GM19351 (cell line): ENCODE results near the gene KLK15.
"Not testable (repeated sequence)": the region's sequence is repeated elsewhere in the genome, so short reads cannot be mapped to it uniquely, and the experiment has no call there.

Experiments
- ATAC-seq: cut with Tn5 transposase; IDR thresholded peaks from one replicate; pipeline ENCODE4 v1.9.1; 2021; ENCODE audit warnings: mild to moderate bottlenecking, moderate library complexity; ENCODE audit not compliant: unreplicated experiment

KLK15 gene

DNA sequence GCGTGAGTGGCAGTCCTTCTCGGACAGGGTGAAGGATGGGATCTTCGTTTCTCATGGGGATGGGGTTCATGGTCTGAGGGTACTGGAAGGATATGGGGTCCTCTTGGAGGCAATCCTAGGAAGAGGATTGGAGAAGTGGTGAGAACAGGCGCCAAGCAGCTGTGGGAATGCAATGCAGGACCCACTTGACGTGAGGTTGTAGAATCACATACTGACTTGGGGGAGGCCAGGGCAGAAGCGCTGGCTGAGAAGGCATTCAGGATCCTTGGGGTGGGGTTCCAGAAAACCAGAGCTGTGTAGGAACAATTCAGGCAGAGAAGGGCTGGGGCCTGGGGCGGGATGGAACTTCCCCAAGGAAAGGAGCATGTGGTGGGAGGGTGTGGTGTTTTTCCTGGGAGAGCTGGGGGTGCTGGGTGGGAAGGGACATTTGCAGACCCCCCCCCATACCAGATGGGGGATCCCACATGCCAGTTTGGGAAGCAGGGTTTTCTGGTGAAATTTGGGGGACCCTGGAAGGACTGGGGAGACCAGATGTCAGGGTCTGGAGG, 10.6 kb downstream of the KLK15 start:
- ATAC-seq: no peak

DNA sequence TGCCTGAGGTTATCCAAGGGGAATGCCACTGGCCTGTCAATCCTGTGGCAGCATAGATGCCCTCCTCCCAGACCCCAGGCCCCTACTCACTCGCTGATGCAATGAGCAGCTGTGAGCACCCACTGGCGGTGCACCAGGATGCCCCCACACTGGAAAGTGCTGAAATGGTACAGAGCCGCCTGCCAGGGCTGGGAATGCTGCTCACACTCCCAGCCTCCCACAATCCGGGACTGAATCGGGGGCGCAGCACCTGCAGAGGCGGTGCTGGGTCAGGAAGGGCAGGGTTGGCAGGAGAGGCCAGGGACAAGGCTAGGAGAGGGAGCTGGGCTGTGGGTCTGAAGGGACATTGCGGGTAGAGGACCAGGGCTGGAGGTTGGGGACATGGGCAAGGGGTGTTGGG, 11.8 kb downstream of the KLK15 start:
- no peak for ATAC-seq

- no peak for ATAC-seq
These were observed 12.1 kb downstream of the KLK15 start for GRCh38 chr19:50821248-50821612.

DNA sequence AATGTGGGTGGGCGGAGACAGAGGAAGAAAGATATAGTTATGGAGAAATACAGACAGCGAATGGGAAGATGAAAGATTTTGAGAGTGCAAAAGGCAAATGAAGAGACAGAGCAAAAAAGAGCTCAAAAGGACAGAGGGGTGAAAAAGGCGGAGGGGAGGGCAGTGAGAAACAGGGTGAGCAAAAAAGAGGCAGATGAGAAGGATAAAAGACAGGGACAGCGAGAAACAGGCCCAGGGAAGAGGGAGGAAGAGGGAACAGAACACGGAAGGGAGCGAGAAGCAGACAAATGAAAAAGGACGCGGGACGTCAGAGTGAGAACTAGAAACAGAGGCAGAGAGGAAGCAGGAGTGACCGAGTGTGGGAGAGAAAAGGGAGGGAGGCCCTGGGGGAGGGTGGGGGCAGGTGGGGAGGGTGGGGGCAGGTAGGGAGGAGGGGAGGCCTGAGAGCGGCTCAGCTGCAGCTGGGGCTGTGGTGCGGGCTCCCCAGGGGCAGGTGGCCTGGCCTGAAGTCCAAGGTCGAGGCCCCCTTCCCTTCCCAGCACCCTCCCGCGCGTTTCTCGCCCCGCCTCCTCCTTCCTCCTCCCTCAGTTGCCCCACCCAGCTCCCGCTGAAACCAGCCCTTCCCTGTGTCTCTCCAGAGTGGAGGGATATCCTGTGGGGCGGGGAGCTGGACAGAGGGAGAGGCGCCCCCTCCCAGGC, 12.7 kb downstream of the KLK15 start:
- no peak for ATAC-seq

GRCh38 chr19:50820086-50820485, 13.3 kb downstream of the KLK15 start:
- ATAC-seq: no peak

GRCh38 chr19:50819636-50820035, 13.7 kb downstream of the KLK15 start:
- ATAC-seq: no peak

DNA sequence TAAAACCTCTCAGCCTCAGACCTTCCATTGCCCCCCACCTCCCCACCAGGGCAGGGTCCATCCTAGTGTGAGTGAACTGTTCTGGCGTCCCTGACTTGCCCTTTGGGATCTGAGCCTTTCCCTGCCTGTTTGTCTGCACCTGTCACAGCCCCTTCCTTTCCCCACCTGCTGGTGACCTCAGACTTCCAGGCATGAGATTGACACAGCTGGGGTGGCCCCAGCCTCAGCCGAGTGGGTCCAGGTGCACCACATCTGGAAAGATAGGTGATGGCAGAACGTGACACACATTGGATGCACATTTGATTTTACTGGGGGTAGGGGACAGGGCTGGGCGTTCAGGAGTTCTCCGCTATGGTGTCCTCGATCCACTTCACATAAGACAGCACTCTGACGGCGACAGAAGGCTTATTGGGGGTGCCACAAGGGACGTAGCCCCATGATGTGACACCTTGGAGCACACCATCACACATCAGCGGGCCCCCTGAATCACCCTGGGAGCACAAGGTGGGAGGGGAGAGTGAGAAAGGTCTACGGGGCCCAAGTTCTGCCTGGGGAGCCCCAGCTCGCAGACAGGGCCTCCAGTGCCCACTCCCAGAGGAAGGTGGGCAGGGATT, 14.4 kb downstream of the KLK15 start:
- no peak for ATAC-seq

DNA sequence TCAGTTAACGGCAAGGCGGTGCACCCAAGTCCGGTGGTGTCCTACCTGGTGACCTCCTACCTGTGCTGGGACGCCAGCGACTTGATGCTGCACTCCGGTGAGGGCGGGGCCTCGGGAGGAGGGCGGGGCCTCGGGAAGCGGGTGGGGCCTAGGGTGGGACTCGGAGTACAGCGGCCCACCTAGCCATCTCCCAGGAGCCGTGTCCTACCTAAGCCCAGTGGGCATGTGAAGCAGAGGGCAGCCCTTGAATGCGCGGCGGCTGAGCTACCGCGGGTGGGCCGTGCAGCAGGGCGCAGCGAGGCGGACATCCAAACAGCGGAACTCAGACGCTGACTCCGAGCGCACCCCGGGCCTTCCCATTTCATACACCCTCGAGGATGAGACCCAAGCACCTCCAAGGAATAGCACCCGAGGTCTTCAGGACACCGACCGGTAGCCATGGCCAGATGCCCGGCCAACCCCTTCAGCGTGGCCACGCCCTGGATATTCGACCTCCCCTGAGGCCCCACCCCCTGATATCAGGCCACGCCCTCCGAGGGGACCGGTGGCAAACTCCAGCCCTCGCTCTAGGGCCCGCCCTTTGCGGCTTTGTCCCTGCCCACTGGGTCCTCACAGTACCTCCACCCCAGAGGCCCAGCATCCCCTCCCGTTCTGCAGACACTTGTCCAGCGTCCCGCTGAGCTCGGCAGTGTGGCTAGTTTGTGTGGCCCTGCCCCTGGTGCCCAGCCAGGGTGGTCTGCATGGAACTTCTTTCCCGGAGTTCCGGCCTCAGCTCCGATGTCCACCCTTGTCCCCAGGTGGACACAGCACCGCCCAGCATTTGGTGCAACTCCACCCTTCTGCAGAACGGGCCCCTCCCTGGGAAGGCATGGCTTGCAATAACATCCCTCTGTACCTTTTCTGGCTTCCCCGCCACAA, 15.2 kb downstream of the KLK15 start:
- peak; percentile 59 for ATAC-seq

DNA sequence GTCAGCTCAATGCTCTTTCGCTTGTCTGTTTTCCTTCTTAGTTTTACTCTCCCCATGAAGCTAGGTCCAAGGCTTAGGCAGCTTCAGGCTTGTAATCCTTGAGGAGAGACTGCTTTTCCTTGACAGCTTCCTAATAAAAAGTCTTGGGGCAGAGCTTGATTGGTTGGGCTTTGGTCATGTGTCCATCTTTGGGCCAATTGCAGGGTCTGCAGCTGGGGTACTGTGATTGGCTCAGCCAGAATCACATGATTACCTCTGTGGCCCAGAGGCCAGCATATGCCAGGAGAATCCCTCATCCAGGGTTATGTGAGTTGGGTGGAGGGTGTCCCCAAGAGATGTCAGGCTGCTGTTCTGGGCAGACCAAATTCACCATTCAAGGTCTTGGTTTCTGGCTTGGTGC, 17.9 kb downstream of the KLK15 start:
- no peak for ATAC-seq

- no peak for ATAC-seq
These were observed 18.5 kb downstream of the KLK15 start for GRCh38 chr19:50814883-50815282.

DNA sequence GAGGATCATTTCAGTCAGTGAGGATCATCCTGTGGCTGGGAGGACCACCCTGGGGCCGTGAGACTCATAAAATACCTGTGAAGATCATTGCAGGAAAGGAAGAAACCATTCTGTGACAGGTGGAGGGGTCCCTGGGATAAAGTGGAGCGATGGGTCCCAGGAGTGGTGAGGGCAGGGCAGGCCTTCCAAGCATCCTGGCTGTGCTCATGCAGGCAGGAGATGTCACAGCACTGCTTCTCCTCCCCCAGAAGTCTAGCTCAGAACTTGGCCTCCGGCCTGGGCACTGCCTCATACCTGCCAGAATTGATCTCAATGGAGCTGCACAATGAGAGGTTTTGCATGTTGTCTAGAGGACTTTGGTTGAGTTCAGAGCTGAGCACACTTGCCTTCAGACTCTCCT, 20.9 kb downstream of the KLK15 start:
- no peak for ATAC-seq

DNA sequence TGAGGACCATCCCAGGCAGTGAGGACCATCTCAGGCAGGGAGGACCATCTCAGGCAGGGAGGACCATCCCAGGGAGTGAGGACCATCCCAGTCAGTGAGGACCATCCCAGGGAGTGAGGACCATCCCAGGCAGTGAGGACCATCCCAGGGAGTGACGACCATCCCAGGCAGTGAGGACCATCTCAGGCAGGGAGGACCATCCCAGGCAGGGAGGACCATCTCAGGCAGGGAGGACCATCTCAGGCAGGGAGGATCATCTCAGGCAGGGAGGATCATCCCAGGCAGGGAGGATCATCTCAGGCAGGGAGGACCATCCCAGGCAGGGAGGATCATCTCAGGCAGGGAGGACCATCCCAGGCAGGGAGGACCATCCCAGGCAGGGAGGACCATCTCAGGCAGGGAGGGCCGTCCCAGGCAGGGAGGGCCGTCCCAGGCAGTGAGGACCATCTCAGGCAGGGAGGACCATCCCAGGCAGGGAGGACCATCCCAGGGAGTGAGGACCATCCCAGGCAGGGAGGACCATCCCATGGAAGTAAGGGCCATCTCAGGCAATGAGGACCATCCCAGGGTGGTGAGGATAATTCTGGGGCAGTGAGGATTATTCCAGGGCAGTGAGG, 21.6 kb downstream of the KLK15 start:
- ATAC-seq: not testable (repeated sequence)

DNA sequence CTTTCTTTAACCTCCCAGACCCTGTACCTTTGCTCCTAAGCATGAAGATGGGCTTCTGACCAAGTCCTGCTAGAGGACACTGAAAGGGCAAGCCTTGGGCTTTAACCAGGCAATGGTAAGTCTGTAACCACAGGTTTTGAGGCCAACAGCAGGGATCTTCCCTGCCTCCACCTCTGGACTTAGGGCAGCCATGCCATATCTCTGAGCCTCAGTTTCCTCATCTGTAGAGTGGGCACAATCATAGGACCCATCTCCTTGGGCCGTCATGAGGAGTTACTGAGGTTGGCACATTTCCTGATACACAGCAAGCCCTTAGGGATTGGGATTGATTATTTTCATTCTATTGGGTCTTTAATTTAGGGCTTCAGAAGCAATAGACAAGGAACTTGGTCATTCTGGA, 24.5 kb downstream of the KLK15 start:
- ATAC-seq: no peak

DNA sequence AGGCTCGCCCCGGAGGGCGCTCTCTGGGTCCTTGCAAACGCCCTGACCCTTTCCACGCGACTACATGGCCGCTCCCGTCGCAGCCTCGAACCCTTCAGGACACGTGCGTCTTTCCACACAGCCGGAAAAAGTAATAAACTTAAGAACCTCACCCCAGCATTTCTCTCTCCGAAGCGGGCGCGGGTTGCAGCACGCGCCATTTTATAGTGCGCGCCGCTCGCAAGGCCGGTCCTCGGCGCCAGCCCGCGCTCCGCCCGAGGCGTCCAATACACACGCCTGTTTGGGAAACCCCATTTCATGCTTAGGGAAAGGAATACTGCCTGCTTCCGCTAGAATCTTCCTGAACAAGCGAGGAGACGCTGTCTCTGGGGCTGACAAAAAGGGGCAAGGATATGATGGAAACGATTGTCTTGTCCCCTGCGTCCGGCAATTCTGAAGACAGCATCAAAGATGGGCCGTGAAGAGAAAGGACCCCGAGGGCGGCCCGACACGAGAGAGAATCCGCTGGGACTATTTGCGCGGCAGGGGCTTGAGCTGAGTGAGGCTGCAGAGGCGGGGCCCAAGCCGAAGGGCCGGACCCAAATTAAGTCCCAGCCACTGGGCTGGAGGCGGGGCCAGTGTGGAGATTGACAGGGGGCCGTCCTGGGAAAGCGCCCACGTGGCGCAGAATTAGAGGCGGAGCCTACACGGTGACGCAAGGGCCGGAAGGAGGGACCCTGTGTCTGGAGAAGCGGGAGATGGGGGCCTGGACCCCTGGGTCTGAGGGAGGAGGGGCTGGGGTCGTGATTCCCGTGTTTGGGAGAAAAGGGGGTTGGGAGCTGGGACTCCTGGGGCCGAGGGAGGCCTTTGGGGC, 28.7 kb downstream of the KLK15 start:
- ATAC-seq: peak; percentile 92

DNA sequence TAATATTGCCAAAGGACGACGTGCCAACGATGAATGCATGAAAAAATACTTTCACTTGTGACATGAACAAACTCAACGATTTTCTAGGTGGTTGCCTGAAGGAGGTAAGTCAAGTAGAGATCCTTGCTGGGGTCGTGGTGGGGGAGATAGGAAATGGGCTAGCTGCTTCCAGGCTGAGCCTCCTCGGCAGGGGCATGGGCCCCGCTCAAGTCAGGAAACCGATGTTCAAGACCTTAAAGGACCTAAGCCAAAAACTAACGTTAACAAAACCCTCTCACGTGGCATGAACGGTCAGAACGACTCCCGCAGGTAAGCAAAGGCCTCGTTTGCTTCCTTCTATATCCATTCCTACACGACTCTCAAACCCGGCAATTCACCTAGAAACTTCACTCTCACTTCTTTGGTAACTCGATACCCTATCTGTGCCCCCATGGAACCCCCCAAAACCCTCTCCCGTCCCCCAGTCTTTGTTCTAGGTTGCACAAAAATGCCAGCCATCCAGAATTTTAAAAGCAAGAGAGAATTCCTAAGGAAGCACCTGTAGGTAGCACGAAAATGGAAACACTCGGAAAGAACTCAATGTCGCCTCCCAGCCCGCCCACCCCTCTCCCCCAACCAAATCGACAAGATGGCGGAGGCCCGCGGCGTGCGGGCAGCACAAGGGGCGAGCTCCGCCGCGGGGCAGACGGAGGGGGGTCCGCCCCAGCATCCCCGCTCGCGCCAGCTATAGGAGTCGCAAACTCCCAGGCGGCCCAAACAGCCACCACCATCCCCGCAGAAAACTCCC, 29.5 kb downstream of the KLK15 start:
- ATAC-seq: peak; percentile 4

DNA sequence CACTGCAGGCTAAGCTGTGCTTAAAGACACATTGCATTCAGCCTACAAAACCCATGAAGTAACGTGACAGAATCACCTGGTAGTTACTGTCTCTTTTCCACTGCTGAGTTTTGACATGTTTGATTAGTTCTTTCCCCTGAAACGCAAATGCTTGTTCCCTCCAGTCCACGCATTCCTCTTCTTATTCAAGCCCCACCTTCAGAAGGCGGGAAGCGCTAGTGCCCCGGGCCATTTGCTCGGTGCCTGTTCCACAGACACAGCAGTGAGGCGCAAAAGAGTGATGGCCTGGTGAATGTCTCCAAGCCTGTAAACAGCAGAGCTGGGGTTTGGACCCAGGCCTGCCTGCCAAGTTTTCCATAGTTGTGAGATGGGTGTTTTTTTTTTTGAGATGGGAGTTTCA, 32.3 kb downstream of the KLK15 start:
- ATAC-seq: no peak

GRCh38 chr19:50799547-50799851, 33.9 kb downstream of the KLK15 start:
- ATAC-seq: no peak

DNA sequence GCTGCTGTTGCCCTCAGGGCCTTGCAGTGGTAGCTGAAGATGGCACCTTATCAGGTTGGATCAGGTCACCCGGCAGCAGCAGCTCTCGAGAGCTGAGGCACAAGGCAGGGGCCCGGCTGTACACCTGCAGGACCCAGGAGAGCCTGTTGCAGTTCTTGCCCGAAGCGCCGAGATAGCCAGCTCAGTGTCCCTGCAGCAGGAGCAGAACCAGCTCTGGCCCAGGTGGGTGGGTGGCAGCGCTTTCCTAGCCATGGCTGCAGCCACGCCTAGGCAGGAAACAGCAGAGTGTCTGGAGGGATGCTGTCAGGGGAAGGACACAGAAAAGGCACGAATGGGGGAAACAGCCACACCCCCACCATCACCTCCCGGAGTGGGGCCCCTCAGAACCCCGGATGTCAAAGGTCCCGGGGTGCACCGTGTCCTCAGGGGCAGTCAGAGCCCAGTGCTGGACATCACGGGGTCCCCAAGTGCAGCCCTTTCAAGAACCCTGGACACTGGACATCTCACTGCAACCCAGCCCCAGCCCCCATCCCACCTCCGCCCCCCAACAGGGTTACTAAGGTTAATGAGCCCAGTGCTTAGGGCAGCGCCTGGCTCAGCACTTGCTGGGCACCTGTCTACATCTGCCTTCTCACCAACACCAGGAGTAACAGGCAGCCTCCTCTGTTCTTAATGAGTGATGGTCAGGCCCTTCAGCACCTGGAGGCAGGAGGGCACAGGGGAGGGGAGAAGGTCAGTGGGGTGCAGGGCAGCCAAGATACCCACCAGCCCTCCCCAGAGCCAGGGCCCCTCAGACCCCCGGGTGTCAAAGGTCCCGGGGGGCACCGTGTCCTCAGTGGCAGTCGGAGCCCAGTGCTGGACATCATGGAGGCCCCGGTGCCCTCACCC, 34.5 kb downstream of the KLK15 start:
- no peak for ATAC-seq
